H9 (cell line): ENCODE results near the gene PTPN3. TPM values are rescaled to one million over a fixed set of nuclear protein-coding genes. Genes with fewer than 3 reads are reported as not detected.

Source experiments
- DNase-seq: peaks from one replicate; pipeline ENCODE4 v3.0.0-alpha.2; 2017
- H2AFZ ChIP-seq: one replicate; pipeline ENCODE4 v1.6.1; 2013; ENCODE audit warnings: mild to moderate bottlenecking, low read length, control low read depth, moderate library complexity
- H2AK5ac ChIP-seq: 2 replicates; pipeline ENCODE4 v1.6.1; 2013; ENCODE audit warnings: low read length, control low read depth, mixed read lengths; ENCODE audit not compliant: insufficient read length
- H2BK120ac ChIP-seq: one replicate; pipeline ENCODE4 v1.6.1; 2013; ENCODE audit warnings: low read depth, mild to moderate bottlenecking, low read length, control low read depth, inconsistent platforms; ENCODE audit not compliant: poor library complexity, severe bottlenecking
- H2BK12ac ChIP-seq: 2 replicates; pipeline ENCODE4 v1.6.1; 2013; ENCODE audit warnings: low read length, control low read depth, mixed read lengths, low read depth; ENCODE audit not compliant: insufficient read length
- H2BK15ac ChIP-seq: 2 replicates; pipeline ENCODE4 v1.6.1; 2013; ENCODE audit warnings: low read depth, low read length, control low read depth
- H2BK20ac ChIP-seq: one replicate; pipeline ENCODE4 v1.6.1; 2013; ENCODE audit warnings: low read depth, mild to moderate bottlenecking, low read length, control low read depth, inconsistent platforms; ENCODE audit not compliant: poor library complexity, severe bottlenecking
- H2BK5ac ChIP-seq: 2 replicates; pipeline ENCODE4 v1.6.1; 2013; ENCODE audit warnings: low read length, control low read depth, mixed read lengths; ENCODE audit not compliant: insufficient read length
- H3K14ac ChIP-seq: 2 replicates; pipeline ENCODE4 v1.6.1; 2013; ENCODE audit warnings: low read length, control low read depth; ENCODE audit not compliant: insufficient read depth
- H3K18ac ChIP-seq: 2 replicates; pipeline ENCODE4 v1.6.1; 2013; ENCODE audit warnings: low read depth, mild to moderate bottlenecking, mixed read lengths, low read length, control low read depth; ENCODE audit not compliant: insufficient read length
- H3K23ac ChIP-seq: 2 replicates; pipeline ENCODE4 v1.6.1; 2013; ENCODE audit warnings: low read length, control low read depth, mixed read lengths, low read depth; ENCODE audit not compliant: insufficient read length
- H3K23me2 ChIP-seq: 2 replicates; pipeline ENCODE4 v1.6.1; 2013; ENCODE audit warnings: low read depth, mild to moderate bottlenecking, mixed read lengths, low read length, control low read depth; ENCODE audit not compliant: insufficient read length, poor library complexity, severe bottlenecking
- H3K27ac ChIP-seq: 2 replicates; pipeline ENCODE4 v1.5.1; 2013; ENCODE audit warnings: low read length, control low read depth, mixed read lengths, low read depth; ENCODE audit not compliant: insufficient read length
- H3K27me3 ChIP-seq: 2 replicates; pipeline ENCODE4 v1.6.1; 2013; ENCODE audit warnings: low read length, control low read depth, inconsistent platforms; ENCODE audit not compliant: insufficient read depth
- H3K4ac ChIP-seq: 2 replicates; pipeline ENCODE4 v1.6.1; 2013; ENCODE audit warnings: low read depth, mild to moderate bottlenecking, control low read depth, inconsistent platforms, low read length, moderate library complexity
- H3K4me1 ChIP-seq: 2 replicates; pipeline ENCODE4 v1.6.1; 2013; ENCODE audit warnings: low read length, control low read depth, inconsistent platforms; ENCODE audit not compliant: insufficient read depth
- H3K4me2 ChIP-seq: 2 replicates; pipeline ENCODE4 v1.6.1; 2013; ENCODE audit warnings: low read length, control low read depth, mixed read lengths; ENCODE audit not compliant: insufficient read length, insufficient read depth
- H3K56ac ChIP-seq: 2 replicates; pipeline ENCODE4 v1.6.1; 2013; ENCODE audit warnings: low read depth, mild to moderate bottlenecking, mixed read lengths, low read length, control low read depth; ENCODE audit not compliant: insufficient read length
- H3K79me1 ChIP-seq: 2 replicates; pipeline ENCODE4 v1.6.1; 2013; ENCODE audit warnings: low read depth, mild to moderate bottlenecking, moderate library complexity, low read length, control low read depth, inconsistent platforms; ENCODE audit not compliant: insufficient read depth, poor library complexity, severe bottlenecking
- H3K79me2 ChIP-seq: 2 replicates; pipeline ENCODE4 v1.6.1; 2013; ENCODE audit warnings: low read length, control low read depth, inconsistent platforms; ENCODE audit not compliant: insufficient read depth
- H3K9ac ChIP-seq: 2 replicates; pipeline ENCODE4 v1.6.1; 2013; ENCODE audit warnings: low read length, control low read depth, mixed read lengths; ENCODE audit not compliant: insufficient read length; ENCODE audit errors: extremely low read depth
- H3K9me3 ChIP-seq: one replicate; pipeline ENCODE4 v1.6.1; 2013; ENCODE audit warnings: low read depth, low read length, inconsistent platforms; ENCODE audit not compliant: control insufficient read depth
- H3T11ph ChIP-seq: one replicate; pipeline ENCODE4 v1.6.1; 2013; ENCODE audit warnings: mild to moderate bottlenecking, low read length, control low read depth, inconsistent platforms
- H4K20me1 ChIP-seq: one replicate; pipeline ENCODE4 v1.6.1; 2013; ENCODE audit not compliant: control insufficient read depth, insufficient read length, insufficient read depth
- H4K5ac ChIP-seq: 2 replicates; pipeline ENCODE4 v1.6.1; 2013; ENCODE audit warnings: low read depth, mild to moderate bottlenecking, mixed read lengths, low read length, control low read depth; ENCODE audit not compliant: insufficient read length
- H4K8ac ChIP-seq: replicated peaks from 2 replicates; pipeline ENCODE4 v1.6.1; 2013; ENCODE audit warnings: low read length, control low read depth, mixed read lengths, low read depth; ENCODE audit not compliant: insufficient read length
- H4K91ac ChIP-seq: 2 replicates; pipeline ENCODE4 v1.6.1; 2013; ENCODE audit warnings: low read depth, mild to moderate bottlenecking, moderate library complexity, mixed read lengths, low read length, control low read depth; ENCODE audit not compliant: insufficient read length
- H3K27ac Mint-ChIP-seq, 3 experiments: 2 replicates in 2 of 3; 3 replicates in 1 of 3; pipeline ENCODE4 v1.8.0; 2020 to 2021; ENCODE audit warnings: mixed read lengths in 3 of 3, mild to moderate bottlenecking in 1 of 3, moderate library complexity in 1 of 3
- H3K27me3 Mint-ChIP-seq: 2 replicates; pipeline ENCODE4 v1.8.0; 2021; ENCODE audit warnings: low read depth, mild to moderate bottlenecking, moderate library complexity, mixed read lengths
- H3K36me3 Mint-ChIP-seq, 3 experiments: 2 replicates in 2 of 3; 3 replicates in 1 of 3; pipeline ENCODE4 v1.8.0; 2020 to 2021; ENCODE audit warnings: low read depth in 3 of 3, mixed read lengths in 3 of 3; ENCODE audit not compliant: insufficient read depth in 1 of 3
- H3K4me1 Mint-ChIP-seq, 2 experiments: 2 replicates each; pipeline ENCODE4 v1.8.0; 2020; ENCODE audit warnings: mixed read lengths in 2 of 2
- H3K4me3 Mint-ChIP-seq, 2 experiments: 2 replicates in 1 of 2; 3 replicates in 1 of 2; pipeline ENCODE4 v1.8.0; 2020 to 2021; ENCODE audit warnings: mild to moderate bottlenecking in 2 of 2, mixed read lengths in 2 of 2, moderate library complexity in 1 of 2
- H3K9me3 Mint-ChIP-seq, 2 experiments: 2 replicates in 1 of 2; 3 replicates in 1 of 2; pipeline ENCODE4 v1.8.0; 2020; ENCODE audit warnings: mild to moderate bottlenecking in 2 of 2, mixed read lengths in 2 of 2, moderate library complexity in 1 of 2
- CTCF ChIP-seq: fragments of 200-600 bp; sonication (generic); conservative IDR thresholded peaks from 3 replicates; pipeline ENCODE4 v1.8.0; 2021; ENCODE audit warnings: antibody characterized with exemption, mild to moderate bottlenecking
- WGBS: extraction: QIAGEN DNeasy Blood & Tissue Kit; methylation state at CpG from one replicate; pipeline ENCODE4 v1.1.7; 2013; ENCODE audit warnings: missing lambda C conversion rate, low lambda C conversion rate, mixed read lengths; ENCODE audit not compliant: insufficient read length; ENCODE audit errors: extremely low coverage; 5-methylcytosine and 5-hydroxymethylcytosine counted together
- total RNA-seq: library from RNA; stranded (reverse); gene quantifications from 2 replicates; pipeline ENCODE4 v1.2.1, GENCODE V29; 2021

The PTPN3 gene
- total RNA-seq, 1 experiment from 2014 or later, result 2.6 TPM

- Histone ChIP-seq H4K20me1 (no peaks in the 10 kb centered on the region), H4K91ac (no peak overlapping the region), H3K4me1 (no peaks in the 10 kb centered on the region), H3K56ac (no peak overlapping the region), H3K18ac (no peak overlapping the region), H2AFZ (no peak overlapping the region), H3K9ac (no peak overlapping the region), H4K8ac (no peak overlapping the region), H3K4ac (no peak overlapping the region), H2AK5ac (no peak overlapping the region), H3K23me2 (no peaks in the 10 kb centered on the region), H3K14ac (no peak overlapping the region), H3K4me2 (no peak overlapping the region), H3K27ac (no peak overlapping the region), H2BK5ac (no peak overlapping the region), H2BK15ac (no peak overlapping the region), H3T11ph (no peak overlapping the region), H2BK20ac (no peak overlapping the region), H3K79me1 (no peaks in the 10 kb centered on the region), H4K5ac (no peak overlapping the region), H2BK120ac (no peak overlapping the region), H3K23ac (no peak overlapping the region), H2BK12ac (no peak overlapping the region), H3K27me3 (no peaks in the 10 kb centered on the region), H3K79me2 (no peaks in the 10 kb centered on the region), H3K9me3 (no peaks in the 10 kb centered on the region)
- Mint-ChIP-seq H3K36me3 (no peaks in the 10 kb centered on the region), H3K9me3 (no peaks in the 10 kb centered on the region), H3K27me3 (no peaks in the 10 kb centered on the region), H3K27ac (no peak overlapping the region), H3K4me3 (no peak overlapping the region), H3K4me1 (peaks cover 4 to 5% of the 10 kb centered on the region in 2 experiments; a peak in 3 of 4 replicates)
- peak; percentile 93 for TF ChIP-seq CTCF
- peak; percentile 75 for DNase-seq
- WGBS, result no CpG with 5 or more reads among the region's 13 CpGs
Measured at GRCh38 chr9:109469646-109470358, 28.3 kb downstream of the PTPN3 start.
